NOMO-1 treated with dmso at 0.1 percent for 144 hours (cell line): Measurements from ENCODE around the gene GTF2B.
A peak's percentile ranks its signal among the peaks of the same experiment; 100 is the strongest.
"Not testable (repeated sequence)": the region's sequence is repeated elsewhere in the genome, so short reads cannot be mapped to it uniquely, and the experiment has no call there.

Experiments used
- DNase-seq: peaks from one replicate; lab custom pipeline; 2025; ENCODE audit not compliant: unreplicated experiment; lab: John Stamatoyannopoulos, UW

GTF2B gene, protein sequence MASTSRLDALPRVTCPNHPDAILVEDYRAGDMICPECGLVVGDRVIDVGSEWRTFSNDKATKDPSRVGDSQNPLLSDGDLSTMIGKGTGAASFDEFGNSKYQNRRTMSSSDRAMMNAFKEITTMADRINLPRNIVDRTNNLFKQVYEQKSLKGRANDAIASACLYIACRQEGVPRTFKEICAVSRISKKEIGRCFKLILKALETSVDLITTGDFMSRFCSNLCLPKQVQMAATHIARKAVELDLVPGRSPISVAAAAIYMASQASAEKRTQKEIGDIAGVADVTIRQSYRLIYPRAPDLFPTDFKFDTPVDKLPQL

DNA sequence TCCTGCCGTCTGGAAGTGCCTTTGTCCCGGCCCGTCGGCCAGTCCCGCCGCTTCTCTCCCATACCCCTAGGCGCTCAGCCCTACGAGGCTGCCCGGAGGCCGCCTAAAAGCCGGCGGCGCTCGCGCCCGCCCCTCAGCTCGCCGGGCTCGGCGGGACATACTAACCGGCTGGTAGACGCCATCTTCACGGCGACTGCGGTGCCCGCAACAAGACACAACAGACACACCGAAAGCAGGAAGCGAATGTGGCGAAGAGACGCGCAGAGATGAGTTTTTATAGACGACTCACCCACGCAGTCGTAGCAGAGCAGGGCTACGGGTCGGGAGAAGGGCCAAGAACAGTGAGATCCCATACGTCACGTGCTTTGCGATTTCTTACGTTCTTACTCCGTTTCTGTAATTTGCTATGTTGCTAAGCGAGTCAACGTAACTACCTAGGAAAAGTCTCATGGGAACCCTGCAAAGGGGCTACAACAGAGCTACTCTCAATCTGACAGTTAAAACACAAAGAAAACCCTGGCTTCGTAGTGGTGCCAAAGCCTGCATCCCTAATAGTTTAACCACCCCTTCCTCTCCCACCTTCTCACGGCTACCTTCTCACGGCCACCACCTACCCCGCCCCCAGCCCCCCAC lies at the start of gene GTF2B:
Gene GTF2B (minus strand): TSS at position 250 of the 633 bp plus-strand sequence. CDS start 68 bp downstream, at position 182.
- DNase-seq: peak; percentile 96

DNA sequence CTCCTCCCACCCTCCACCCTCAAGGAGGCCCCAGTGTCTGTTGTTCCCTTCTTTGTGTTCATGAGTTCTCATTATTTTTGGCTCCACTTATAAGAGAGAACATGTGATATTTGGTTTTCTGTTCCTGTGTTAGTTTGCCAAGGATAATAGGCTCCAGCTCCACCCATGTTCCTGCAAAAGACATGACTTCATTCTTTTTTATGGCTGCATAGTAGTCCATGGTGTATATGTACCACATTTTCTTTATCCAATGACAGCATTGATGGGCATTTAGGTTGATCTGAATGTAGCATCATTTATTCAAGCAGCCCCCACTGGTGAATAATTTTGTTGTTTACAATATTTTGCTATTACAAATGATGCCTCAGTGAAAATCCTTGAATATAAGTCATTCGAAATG lies 47.2 kb upstream of the GTF2B start:
- DNase-seq: not testable (repeated sequence)

DNA sequence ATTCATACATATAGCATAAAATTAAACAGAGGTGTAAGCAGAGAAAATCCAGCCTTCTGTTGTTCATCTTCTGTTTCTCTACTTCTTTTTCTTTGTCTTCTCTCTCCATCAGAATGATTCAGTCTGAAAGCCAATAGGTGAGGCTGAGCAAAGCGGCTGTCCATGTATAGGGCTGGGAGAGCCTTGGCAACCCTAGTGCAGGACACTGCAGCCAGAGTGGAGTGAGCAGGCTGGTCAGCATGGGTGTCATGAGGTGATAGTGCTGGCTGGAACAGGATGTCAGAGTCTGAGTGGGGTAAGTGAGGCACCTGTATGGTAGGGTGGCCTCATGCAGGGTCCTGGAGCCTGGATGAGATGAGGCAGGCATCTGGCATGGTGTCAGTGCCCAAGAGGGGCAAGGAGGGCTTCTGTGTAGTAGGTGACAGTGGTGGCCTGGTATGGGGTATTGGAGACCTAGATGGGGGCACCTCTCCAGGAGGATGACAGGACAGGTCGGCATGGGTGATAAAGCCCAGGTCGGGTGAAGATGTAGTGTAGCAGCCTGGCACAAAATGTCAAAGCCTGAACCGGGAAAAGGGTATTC lies 45.5 kb upstream of the GTF2B start:
- DNase-seq: no peak

DNA sequence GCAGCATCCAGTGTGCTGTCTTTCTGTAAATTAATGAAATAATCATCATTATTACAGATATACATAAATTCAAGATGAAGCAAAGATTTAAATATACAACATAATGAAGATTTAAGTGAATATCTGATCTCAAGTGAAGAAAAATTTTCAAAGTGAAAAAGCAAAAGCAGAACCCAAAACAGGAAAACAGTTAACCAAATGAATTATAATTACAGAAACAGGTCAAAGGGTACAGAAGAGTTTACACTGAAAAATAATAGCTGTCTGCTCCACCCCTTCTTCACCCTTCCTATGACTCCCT lies 44.8 kb upstream of the GTF2B start:
- DNase-seq: no peak

DNA sequence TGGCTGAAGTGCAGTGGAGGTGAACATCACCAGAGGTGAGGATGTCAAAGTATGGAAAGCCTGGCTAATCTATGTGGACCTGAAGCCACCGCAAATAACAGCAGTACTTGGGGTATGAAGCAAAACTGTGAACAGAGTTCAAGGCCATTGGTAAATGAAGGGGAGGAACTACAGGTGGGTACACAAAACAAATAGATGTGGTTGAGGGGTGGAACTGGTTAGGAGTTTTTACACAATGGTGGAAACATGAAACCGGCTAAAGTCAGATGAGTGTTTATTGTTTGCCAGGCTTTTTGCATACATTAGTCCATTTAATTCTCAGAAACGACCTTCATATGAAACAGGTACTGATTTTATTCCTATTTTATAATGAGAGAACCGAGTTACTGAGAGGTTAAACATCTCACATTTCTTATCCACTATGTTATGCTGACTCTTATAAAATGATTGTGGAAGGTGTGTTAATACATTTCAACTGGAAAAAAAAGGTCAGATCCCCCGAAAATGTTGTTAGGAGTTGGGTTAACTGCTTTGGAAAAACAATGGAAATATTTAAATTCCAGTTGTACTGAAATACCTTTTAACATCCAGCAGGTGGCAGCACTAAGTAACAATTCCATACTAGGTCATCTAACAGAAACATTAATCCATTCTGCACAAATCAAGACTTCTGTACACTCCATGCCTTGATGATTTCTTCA lies 44.3 kb upstream of the GTF2B start:
- DNase-seq: no peak

DNA sequence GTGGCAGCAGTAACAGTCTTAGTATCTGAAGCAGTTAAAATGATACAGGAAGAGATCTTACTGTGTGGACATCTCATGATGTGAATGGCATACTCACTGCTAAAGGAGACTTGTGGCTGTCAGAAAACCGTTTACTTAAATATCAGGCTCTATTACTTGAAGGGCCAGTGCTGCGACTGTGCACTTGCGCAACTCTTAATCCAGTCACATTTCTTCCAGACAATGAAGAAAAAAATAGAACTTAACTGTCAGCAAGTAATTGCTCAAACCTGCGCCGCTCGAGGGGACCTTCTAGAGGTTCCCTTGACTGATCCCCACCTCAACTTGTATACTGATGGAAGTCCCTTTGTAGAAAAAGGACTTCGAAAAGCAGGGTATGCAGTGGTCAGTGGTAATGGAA lies 38.8 kb upstream of the GTF2B start:
- peak; percentile 45 for DNase-seq

DNA sequence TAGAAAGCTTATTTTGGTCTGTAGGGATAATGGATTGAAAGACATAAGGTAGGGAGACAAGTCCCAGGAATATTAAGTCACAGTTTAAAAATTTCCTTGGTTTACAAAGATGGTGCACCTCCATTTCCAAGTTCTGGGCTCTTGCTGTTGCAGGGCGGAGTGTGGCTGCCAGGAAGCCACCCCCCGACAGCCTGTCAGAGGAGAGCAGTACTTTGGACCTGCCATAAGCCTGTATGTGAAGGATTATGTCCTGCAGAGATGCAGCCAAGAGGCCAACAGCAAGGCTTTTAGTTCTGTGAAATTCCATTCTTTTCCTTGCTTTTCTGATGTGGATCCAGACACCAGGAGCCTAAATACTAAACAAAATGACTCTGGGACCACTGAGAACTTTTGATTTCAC lies 31.9 kb upstream of the GTF2B start:
- DNase-seq: no peak

DNA sequence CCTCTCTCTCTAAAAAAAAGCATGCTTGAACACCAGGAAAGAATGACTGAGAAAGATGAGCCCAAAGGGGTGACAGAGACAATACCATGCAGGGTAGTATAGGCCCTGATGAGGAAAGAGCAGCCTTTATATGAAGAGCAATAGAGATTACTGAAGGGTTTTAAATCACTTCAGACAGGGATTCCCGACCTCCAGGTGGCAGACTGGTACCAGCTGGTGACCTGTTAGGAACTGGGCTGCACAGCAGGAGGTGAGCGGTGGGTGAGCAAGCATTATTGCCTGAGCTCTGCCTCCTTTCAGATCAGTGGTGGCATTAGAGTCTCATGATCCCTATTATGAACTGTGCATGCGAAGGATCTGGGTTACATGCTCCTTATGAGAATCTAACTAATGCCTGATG lies 30.8 kb upstream of the GTF2B start:
- DNase-seq: no peak

DNA sequence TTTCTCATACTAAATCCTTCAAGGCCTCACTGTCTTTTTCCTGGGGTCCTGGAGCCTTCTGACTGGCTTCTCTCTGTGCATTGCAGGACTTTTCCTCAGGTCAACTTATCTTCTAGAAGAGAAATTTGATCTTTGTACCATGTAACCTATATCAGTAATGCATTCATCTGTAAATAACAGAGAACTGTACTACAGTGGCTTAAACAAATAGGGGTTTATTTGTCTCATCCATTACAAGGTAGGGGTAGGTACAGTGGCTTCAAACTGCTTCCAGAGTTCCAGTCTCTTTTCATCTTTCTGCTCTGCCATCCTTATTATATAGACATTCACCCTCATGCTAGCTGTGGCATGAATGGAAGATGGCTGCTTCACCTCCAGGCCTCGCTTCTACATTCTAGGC lies 29.5 kb upstream of the GTF2B start:
- DNase-seq: no peak

DNA sequence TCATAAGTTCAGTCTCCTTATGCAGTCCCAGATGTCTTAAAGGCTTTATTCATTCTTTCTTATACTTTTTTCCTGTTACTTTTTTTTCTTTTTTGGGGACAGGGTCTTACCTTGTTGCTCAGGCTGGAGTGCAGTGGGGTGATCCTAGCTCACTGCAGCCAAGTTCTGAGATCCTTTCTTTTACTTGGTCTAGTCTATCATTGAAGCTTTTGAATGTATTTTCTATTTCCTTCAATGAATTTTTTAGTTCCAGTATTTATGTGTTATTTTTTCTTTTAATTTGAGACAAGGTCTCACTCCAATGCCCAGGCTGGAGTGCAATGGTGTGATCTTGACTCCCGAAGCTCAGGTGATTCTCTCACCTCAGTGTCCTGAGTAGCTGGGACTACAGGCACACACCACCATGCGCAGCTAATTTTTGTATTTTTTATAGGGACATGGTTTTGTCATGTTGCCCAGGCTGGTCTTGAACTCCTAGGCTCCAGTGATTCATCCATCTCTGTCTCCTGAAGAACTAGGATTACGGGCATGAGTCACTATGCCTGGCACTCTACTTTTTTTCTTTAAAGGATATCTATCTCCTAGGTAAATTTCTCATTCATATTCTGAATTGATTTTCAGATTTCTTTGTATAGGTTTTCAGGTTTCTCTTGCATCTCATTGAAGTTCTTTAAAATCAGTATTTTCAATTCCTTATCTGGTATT lies 26.1 kb upstream of the GTF2B start:
- DNase-seq: no peak

DNA sequence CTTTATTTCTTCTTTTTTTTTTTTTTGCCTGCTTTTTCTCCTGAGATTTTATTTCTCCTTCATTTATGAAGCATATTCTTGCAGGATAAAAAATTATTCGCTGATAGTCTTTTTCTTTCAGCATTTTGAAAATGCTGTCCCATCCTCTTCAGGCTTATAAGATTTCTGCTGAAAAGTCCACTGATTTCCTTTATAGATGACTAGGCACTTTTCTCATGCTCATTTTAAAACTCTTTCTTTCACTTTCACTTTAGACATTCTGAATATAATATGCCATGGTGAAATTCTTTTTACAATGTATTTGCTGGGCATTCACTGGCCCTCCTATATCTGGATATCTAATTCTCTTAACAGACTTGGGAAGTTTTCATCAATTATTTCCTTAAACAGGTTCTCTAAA lies 25.5 kb upstream of the GTF2B start:
- DNase-seq: no peak

DNA sequence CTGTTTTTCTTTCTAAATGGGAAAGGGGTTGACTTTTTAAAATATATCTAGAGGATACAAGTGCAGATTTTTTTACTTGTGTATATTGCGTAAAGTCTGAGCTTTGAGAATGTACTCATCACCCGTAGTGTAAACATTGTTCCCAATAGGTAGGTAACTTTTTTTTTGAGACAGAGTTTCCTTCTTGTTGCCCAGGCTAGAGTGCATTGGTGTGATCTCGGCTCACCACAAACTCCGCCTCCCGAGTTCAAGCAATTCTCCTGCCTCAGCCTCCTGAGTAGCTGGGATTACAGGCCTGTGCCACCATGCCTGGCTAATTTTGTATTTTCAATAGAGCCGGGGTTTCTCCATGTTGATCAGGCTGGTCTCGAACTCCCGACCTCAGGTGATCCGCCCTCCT lies 20.4 kb upstream of the GTF2B start:
- not testable (repeated sequence) for DNase-seq

DNA sequence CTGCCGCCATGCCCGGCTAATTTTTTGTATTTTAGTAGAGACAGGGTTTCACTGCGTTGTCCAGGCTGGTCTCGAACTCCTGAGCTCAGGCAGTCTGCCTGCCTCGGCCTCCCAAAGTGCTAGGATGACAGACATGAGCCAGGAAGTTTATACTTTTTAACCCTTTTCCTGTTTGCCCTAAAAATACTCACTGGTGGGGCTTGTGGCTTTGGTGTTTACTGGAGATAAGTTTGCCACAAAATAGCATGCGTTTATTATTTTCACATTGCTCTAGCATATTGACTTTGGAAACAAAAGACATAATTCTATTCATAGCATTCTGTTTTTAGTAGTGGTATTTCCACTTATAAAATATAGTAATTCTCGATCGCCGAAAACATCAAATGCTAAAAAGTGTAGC lies 19.8 kb upstream of the GTF2B start:
- no peak for DNase-seq

DNA sequence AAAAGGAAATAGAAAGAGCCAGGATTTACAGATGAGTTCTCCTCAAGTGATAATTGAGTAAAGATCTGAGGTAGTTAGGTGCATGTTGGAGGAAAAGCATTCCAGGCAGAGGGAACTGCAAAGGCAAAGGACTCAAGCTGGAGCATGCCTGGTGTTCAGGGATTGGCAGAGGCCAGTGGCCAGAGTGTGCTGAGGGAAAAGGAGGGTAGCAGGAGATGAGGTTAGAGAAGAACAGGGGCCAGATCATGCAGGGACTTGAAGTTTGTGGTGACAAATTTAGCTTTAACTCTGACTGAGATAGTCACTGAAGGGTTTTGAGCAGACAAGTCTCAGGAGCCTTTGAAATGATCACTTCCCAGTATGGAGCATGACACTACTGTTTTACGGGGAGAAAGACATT lies 19.0 kb upstream of the GTF2B start:
- no peak for DNase-seq

DNA sequence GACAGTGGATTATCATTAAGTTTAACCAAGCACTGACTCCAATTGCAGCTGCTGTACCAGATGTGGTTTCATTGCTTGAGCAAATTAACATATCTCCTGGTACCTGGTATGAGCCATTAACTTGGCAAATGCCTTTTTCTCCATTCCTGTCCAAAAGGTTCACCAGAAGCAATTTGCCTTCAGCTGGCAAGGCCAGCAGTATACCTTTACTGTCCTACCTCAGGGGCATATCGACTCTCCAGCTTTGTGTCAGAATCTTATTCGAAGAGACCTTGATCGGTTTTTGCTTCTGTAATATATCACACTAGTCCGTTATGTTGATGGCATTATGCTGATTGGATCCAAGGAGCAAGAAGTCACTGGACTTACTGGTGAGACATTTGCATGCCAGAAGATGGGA lies 9.5 kb upstream of the GTF2B start:
- no peak for DNase-seq

DNA sequence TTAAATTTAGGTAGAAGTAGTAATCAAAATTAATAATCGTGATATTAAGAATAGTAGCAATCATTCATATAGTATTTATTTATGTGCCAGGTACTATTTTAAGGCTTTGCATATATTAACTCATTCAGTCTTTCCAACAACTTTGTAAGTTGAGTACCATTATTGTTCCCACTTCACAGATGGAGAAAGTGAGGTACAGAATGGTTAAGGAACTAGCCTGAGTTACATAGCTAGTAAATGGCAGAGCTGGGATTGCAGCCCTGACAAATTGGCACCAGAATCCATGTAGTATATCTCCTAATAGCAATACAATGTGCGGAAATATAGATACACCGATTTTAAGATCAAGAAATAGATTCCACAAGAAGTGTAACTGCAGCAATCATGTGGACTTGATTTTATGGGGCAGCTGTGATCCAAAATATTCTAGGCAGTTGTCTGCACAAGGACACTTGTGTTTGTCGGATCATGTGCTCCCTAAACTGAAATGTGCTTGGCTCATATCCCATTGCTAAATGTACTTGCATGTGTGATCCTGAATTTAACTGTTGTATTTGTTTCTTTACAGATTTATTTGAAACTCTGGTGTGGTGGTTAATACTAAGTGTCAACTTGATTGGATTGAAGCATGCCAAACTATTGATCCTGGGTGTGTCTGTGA lies 5.8 kb upstream of the GTF2B start:
- DNase-seq: no peak

DNA sequence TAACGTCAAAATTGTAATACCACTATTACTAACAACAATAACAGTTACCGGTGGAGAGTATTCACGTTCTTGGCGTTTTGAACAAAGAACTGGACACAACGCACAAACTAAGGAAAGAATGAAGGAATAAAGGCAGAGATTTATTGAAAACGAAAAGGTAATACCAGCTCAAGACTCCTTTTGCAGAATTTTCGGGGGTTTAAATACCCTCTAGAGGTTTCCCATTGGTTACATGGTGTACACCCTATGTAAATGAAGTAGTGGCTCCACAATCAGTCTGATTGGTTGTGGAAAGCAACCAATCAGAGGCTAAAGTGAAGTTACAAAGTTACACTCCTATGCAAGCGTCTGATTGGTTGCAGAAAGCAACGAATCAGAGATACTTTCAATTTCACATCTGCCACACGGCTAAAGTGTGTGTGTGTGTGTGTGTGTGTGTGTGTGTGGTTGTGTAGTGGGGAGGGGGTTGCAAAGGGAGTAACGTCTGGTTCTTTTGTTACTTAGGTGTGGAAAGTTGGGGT lies 1.1 kb upstream of the GTF2B start:
- no peak for DNase-seq

DNA sequence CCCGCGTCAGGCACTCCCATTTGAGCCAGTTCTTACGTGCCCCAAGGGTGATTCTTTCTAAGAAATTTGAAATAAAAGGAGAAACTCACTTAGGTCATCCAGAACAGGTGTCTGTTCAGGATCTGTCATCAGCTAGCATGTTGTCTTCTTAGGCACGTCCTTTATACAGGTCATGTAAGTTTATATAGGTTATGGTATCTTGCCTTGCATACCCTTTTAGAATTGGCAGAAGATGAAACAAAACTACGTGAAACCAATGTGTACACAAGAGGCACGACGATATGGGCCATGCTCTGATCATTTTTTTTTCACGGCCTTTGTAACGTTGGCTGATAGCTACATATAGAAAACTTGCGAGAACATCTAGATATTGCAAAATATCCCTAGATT lies 579 bp upstream of the GTF2B start:
- DNase-seq: no peak

DNA sequence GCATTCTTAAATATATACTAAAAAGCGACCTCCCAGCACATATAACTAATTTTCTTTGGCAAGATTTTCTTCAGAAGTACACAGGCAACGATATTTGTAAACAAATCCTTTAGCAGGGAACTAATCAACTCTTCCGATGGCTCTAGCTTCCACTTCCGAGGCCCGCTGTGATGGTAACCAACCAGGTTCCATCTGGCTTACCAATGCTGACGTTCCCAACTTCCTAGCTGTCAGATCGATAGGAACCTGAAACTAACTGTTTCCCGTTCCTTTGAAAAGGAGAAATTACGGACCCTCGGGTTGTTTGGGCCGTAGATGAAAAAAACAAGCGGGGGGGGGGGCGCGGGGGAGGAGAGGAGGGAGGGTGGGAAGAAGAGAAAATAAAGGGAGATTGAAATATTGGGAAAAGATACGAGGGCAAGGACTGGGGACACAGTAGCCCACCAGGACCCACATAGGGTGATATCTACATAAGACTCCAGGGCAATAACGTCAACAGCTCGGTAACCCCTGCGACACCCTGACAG lies 513 bp downstream of the GTF2B start:
- DNase-seq: no peak

DNA sequence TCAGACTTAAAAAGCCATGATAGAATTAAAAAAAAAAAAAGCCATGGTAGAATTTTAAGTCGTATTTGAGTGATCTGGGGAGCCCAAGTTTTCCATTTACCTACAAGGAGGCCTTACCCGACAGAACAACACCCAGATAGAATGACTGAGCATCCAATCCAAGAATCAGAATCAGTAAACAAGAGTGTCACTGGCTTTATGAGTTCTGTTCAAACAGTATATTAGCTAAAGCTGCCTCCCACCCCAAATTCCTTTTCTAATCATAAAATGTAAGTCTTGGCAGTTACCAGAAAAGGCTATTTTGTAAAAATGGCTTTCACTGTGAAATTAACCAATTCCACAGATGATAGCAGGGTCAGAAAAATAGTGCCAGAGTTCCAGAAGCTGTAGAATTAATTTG lies 1.2 kb downstream of the GTF2B start:
- DNase-seq: no peak

DNA sequence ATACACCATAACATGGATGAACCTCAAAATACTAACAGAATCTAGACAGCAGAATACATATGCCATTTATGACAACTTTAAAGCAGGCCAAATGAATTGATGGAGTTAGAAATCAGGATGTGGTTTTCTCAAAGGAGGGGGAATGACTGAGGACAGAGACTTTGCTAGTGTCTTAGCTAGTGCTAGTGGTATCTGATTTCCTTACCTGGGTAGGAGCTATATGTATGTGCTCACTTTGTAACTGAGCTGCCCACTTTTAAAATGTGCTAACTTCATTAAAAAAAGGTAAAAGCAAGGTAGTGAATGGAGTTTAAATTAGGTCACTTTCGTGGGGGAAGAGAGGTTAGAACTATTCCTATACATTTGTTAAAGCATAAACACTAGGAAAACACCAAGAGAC lies 2.6 kb downstream of the GTF2B start:
- DNase-seq: no peak
